Measurements from ENCODE around the gene SYNC.

DNA sequence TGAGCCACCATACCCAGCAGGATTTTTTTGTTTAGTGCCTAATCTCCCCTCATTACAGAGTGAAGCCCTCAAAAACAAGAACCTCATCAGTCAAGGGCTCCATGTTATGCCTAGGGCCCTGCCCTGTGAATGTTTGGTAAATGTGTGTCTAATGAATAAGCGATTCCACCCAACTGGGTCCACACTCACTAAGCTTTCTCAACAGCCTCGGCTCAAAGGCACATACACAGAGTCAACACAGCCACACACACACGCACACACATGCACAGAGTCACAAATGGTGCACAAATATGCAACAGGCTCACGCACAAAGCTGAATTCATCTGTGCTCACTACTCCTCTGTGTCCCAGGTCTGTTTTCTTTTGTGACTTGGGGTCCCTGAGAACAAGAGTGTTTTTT, 11.7 kb upstream of the SYNC start:
- TF ChIP-seq POLR2A (IDR thresholded peaks at IDR 0.05) = no peak
- TF ChIP-seq, protein P1, sequence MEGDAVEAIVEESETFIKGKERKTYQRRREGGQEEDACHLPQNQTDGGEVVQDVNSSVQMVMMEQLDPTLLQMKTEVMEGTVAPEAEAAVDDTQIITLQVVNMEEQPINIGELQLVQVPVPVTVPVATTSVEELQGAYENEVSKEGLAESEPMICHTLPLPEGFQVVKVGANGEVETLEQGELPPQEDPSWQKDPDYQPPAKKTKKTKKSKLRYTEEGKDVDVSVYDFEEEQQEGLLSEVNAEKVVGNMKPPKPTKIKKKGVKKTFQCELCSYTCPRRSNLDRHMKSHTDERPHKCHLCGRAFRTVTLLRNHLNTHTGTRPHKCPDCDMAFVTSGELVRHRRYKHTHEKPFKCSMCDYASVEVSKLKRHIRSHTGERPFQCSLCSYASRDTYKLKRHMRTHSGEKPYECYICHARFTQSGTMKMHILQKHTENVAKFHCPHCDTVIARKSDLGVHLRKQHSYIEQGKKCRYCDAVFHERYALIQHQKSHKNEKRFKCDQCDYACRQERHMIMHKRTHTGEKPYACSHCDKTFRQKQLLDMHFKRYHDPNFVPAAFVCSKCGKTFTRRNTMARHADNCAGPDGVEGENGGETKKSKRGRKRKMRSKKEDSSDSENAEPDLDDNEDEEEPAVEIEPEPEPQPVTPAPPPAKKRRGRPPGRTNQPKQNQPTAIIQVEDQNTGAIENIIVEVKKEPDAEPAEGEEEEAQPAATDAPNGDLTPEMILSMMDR (IDR thresholded peaks at IDR 0.05) = no peak
